PC-9 (cell line): ENCODE results near the gene PCED1A. TPM values are rescaled to one million over a fixed set of nuclear protein-coding genes. Genes with fewer than 3 reads are reported as not detected.

Experiments used
- BruUV-seq: library from RNA; stranded (reverse); fragments of 400-500 nt; replicated peaks from 2 replicates; lab custom pipeline; 2021; lab: Mats Ljungman, UMichigan
- CTCF ChIA-PET: fragments of 300-600 bp; sonication (Branson Sonifier 250); formaldehyde crosslinking; loops from one replicate; lab custom pipeline; 2022; ENCODE audit warnings: antibody characterized with exemption; lab: Charles Lee
- POLR2A ChIA-PET: fragments of 300-600 bp; sonication (Branson Sonifier 250); formaldehyde crosslinking; loops from one replicate; lab custom pipeline; 2022; ENCODE audit warnings: antibody characterized with exemption; ENCODE audit not compliant: unreplicated experiment; lab: Charles Lee
- DNase-seq, 2 experiments: peaks; one replicate each; pipeline versions ENCODE4 v3.0.0 to v3.0.0-alpha.2; 2015 to 2022; ENCODE audit warnings: mixed read lengths in 1 of 2
- H2AFZ ChIP-seq: fragments of 200-600 bp; sonication (generic); 2 replicates; pipeline ENCODE4 v1.8.1; 2017; ENCODE audit warnings: antibody characterized with exemption
- H3F3A ChIP-seq: fragments of 200-600 bp; sonication (generic); 2 replicates; pipeline ENCODE4 v1.8.1; 2017; ENCODE audit warnings: antibody characterized with exemption, mild to moderate bottlenecking, low read depth; ENCODE audit not compliant: insufficient read depth
- H3K27ac ChIP-seq: fragments of 200-600 bp; sonication (generic); 2 replicates; pipeline ENCODE4 v1.6.1; 2016; ENCODE audit warnings: mixed run types
- H3K27me3 ChIP-seq: fragments of 200-600 bp; sonication (generic); 2 replicates; pipeline ENCODE4 v1.6.1; 2016; ENCODE audit warnings: low read depth, mixed run types; ENCODE audit not compliant: insufficient read depth
- H3K36me3 ChIP-seq: fragments of 200-600 bp; sonication (generic); 2 replicates; pipeline ENCODE4 v1.6.1; 2016; ENCODE audit warnings: low read depth, mixed run types
- H3K4me1 ChIP-seq: fragments of 200-600 bp; sonication (generic); replicated peaks from 2 replicates; pipeline ENCODE4 v1.6.1; 2016; ENCODE audit warnings: mixed run types; ENCODE audit not compliant: insufficient read depth
- H3K4me2 ChIP-seq: fragments of 200-600 bp; sonication (generic); 2 replicates; pipeline ENCODE4 v1.6.1; 2017; ENCODE audit warnings: mixed run types
- H3K4me3 ChIP-seq: fragments of 200-600 bp; sonication (generic); 2 replicates; pipeline ENCODE4 v1.6.1; 2016; ENCODE audit warnings: mixed run types
- H3K79me2 ChIP-seq: fragments of 200-600 bp; sonication (generic); 2 replicates; pipeline ENCODE4 v1.6.1; 2017; ENCODE audit warnings: low read depth, mixed run types
- H3K9me2 ChIP-seq: fragments of 200-600 bp; sonication (generic); 2 replicates; pipeline ENCODE4 v1.8.1; 2017; ENCODE audit warnings: mild to moderate bottlenecking; ENCODE audit not compliant: insufficient read depth
- H3K9me3 ChIP-seq: fragments of 200-600 bp; sonication (generic); 2 replicates; pipeline ENCODE4 v1.8.1; 2016; ENCODE audit warnings: low read depth; ENCODE audit not compliant: insufficient read depth
- H4K20me1 ChIP-seq: fragments of 200-600 bp; sonication (generic); 2 replicates; pipeline ENCODE4 v1.8.1; 2017; ENCODE audit not compliant: insufficient read depth
- EZH2 ChIP-seq: fragments of 200-600 bp; sonication (generic); IDR thresholded peaks from 2 replicates; pipeline ENCODE4 v1.8.0; 2017; ENCODE audit warnings: antibody characterized with exemption, low read depth
- intact Hi-C: fragments of 100-400 bp; cut with micrococcal nuclease; formaldehyde crosslinking; loops from one replicate; pipeline ENCODE4 v1.10.0; 2022; ENCODE audit not compliant: unreplicated experiment
- total RNA-seq: library from RNA; stranded (reverse); gene quantifications from 2 replicates; pipeline ENCODE4 v1.2.3, GENCODE V29; 2021
- TF ChIP-seq, protein P1 (sequence below): fragments of 200-600 bp; sonication (generic); conservative IDR thresholded peaks from 2 replicates; pipeline ENCODE4 v1.6.1; 2017; ENCODE audit warnings: mixed run types, antibody characterized with exemption, mild to moderate bottlenecking, moderate library complexity

The PCED1A gene
- total RNA-seq, 1 experiment from 2014 or later: 47.9 TPM

GRCh38 chr20:2829376-2829775, 11.1 kb downstream of the PCED1A start:
- no peaks in the 10 kb centered on the region for H4K20me1 ChIP-seq
- no peaks in the 10 kb centered on the region for H3K9me2 ChIP-seq
- no peaks in the 10 kb centered on the region for H3K36me3 ChIP-seq
- H3F3A ChIP-seq: peaks cover 10% of the 10 kb centered on the region
- BruUV-seq: no TSS peak
- CTCF ChIA-PET: no interaction called here
- peaks cover 19% of the 10 kb centered on the region for H3K4me1 ChIP-seq
- no peak overlapping the region for H2AFZ ChIP-seq
- H3K27ac ChIP-seq: no peak overlapping the region
- no peaks in the 10 kb centered on the region; the same call in 1 of the 2 replicates for H3K9me3 ChIP-seq
- TF ChIP-seq, protein P1, sequence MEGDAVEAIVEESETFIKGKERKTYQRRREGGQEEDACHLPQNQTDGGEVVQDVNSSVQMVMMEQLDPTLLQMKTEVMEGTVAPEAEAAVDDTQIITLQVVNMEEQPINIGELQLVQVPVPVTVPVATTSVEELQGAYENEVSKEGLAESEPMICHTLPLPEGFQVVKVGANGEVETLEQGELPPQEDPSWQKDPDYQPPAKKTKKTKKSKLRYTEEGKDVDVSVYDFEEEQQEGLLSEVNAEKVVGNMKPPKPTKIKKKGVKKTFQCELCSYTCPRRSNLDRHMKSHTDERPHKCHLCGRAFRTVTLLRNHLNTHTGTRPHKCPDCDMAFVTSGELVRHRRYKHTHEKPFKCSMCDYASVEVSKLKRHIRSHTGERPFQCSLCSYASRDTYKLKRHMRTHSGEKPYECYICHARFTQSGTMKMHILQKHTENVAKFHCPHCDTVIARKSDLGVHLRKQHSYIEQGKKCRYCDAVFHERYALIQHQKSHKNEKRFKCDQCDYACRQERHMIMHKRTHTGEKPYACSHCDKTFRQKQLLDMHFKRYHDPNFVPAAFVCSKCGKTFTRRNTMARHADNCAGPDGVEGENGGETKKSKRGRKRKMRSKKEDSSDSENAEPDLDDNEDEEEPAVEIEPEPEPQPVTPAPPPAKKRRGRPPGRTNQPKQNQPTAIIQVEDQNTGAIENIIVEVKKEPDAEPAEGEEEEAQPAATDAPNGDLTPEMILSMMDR: no peak
- TF ChIP-seq EZH2: no peak
- POLR2A ChIA-PET: no interaction called here
- H3K4me2 ChIP-seq: no peak overlapping the region
- intact Hi-C loops: no loop called here
- H3K27me3 ChIP-seq: no peaks in the 10 kb centered on the region
- no peak overlapping the region for H3K4me3 ChIP-seq
- no peaks in the 10 kb centered on the region for H3K79me2 ChIP-seq
- no peak for DNase-seq

GRCh38 chr20:2826655-2827054, 13.8 kb downstream of the PCED1A start:
- peaks cover 3% of the 10 kb centered on the region for H3F3A ChIP-seq
- no peaks in the 10 kb centered on the region for H3K36me3 ChIP-seq

GRCh38 chr20:2825761-2826160, 14.7 kb downstream of the PCED1A start:
- no peaks in the 10 kb centered on the region for H3K9me2 ChIP-seq
- no peaks in the 10 kb centered on the region; the same call in 1 of the 2 replicates for H3K9me3 ChIP-seq
- no peak for DNase-seq
- BruUV-seq: no TSS peak
- ChIA-PET CTCF (no interaction called here), POLR2A (interaction anchor here (0.6 kb wide), 1 partner anchor 117 kb away, joined by 5 read pairs; no protein-coding TSS in a partner anchor)
- no peaks in the 10 kb centered on the region for H3K79me2 ChIP-seq
- H3K4me2 ChIP-seq: no peak overlapping the region
- H3K27ac ChIP-seq: no peak overlapping the region
- no peak for TF ChIP-seq EZH2
- TF ChIP-seq, protein P1: no peak
- no peak overlapping the region for H3K4me3 ChIP-seq
- no peaks in the 10 kb centered on the region for H3K36me3 ChIP-seq
- peaks cover 7% of the 10 kb centered on the region; the same call in 1 of the 2 replicates for H3K4me1 ChIP-seq
- intact Hi-C loops: no loop called here
- no peaks in the 10 kb centered on the region for H3K27me3 ChIP-seq
- H3F3A ChIP-seq: no peaks in the 10 kb centered on the region
- H2AFZ ChIP-seq: no peak overlapping the region
- no peaks in the 10 kb centered on the region for H4K20me1 ChIP-seq

More at GRCh38 chr20:2826655-2827054, 13.8 kb downstream of the PCED1A start:
- no peak overlapping the region for H3K27ac ChIP-seq
- CTCF ChIA-PET: no interaction called here
- intact Hi-C loops: no loop called here
- no peak overlapping the region for H2AFZ ChIP-seq
- H3K9me2 ChIP-seq: no peaks in the 10 kb centered on the region
- no peak overlapping the region for H3K4me2 ChIP-seq
- no peaks in the 10 kb centered on the region for H4K20me1 ChIP-seq
- no peaks in the 10 kb centered on the region; the same call in 1 of the 2 replicates for H3K9me3 ChIP-seq
- no peaks in the 10 kb centered on the region for H3K79me2 ChIP-seq
- peaks cover 8% of the 10 kb centered on the region for H3K4me1 ChIP-seq
- H3K27me3 ChIP-seq: no peaks in the 10 kb centered on the region
- DNase-seq: no peak
- no peak overlapping the region for H3K4me3 ChIP-seq
- no TSS peak for BruUV-seq
- TF ChIP-seq, protein P1: no peak
- no peak for TF ChIP-seq EZH2
- POLR2A ChIA-PET: no interaction called here
